VCaP (cell line): ENCODE results near the gene THRB.

Source experiments
- H3K27ac ChIP-seq: fragments of 450-650 bp; 2 replicates; pipeline ENCODE4 v1.5.1; 2017
- CTCF ChIP-seq: fragments of 450-650 bp; conservative IDR thresholded peaks from 2 replicates; pipeline ENCODE4 v1.5.1; 2017; ENCODE audit warnings: mild to moderate bottlenecking, moderate library complexity

THRB gene

GRCh38 chr3:24138876-24139256, 355.8 kb downstream of the THRB start:
- peak overlapping the region; percentile 88 for H3K27ac ChIP-seq
- TF ChIP-seq CTCF = no peak

- peak overlapping the region; percentile 88 for H3K27ac ChIP-seq
- no peak for TF ChIP-seq CTCF
Measured at GRCh38 chr3:24137958-24138875, 356.4 kb downstream of the THRB start.

GRCh38 chr3:24137334-24137733, 357.3 kb downstream of the THRB start:
- peak overlapping the region; percentile 88 for H3K27ac ChIP-seq
- TF ChIP-seq CTCF = no peak

GRCh38 chr3:24136624-24137310, 357.9 kb downstream of the THRB start:
- TF ChIP-seq CTCF = no peak

GRCh38 chr3:24135280-24135679, 359.4 kb downstream of the THRB start:
- TF ChIP-seq CTCF = no peak
- peak overlapping the region; percentile 80 for H3K27ac ChIP-seq

More at GRCh38 chr3:24136624-24137310, 357.9 kb downstream of the THRB start:
- H3K27ac ChIP-seq = peak overlapping the region; percentile 88

GRCh38 chr3:24133942-24134341, 360.7 kb downstream of the THRB start:
- no peak for TF ChIP-seq CTCF
- H3K27ac ChIP-seq = peak overlapping the region; percentile 80

GRCh38 chr3:24133436-24133835, 361.2 kb downstream of the THRB start:
- peak overlapping the region; percentile 80 for H3K27ac ChIP-seq
- no peak for TF ChIP-seq CTCF
